ENCODE results near the gene CNOT1.
A peak's percentile ranks its signal among the peaks of the same experiment; 100 is the strongest.
"Not testable (repeated sequence)": the region's sequence is repeated elsewhere in the genome, so short reads cannot be mapped to it uniquely, and the experiment has no call there.

CNOT1 gene

GRCh38 chr16:58503166-58503862 lies 126.3 kb downstream of the CNOT1 start:
- no peak for DNase-seq (ENCODE audit: low spot score)

DNA sequence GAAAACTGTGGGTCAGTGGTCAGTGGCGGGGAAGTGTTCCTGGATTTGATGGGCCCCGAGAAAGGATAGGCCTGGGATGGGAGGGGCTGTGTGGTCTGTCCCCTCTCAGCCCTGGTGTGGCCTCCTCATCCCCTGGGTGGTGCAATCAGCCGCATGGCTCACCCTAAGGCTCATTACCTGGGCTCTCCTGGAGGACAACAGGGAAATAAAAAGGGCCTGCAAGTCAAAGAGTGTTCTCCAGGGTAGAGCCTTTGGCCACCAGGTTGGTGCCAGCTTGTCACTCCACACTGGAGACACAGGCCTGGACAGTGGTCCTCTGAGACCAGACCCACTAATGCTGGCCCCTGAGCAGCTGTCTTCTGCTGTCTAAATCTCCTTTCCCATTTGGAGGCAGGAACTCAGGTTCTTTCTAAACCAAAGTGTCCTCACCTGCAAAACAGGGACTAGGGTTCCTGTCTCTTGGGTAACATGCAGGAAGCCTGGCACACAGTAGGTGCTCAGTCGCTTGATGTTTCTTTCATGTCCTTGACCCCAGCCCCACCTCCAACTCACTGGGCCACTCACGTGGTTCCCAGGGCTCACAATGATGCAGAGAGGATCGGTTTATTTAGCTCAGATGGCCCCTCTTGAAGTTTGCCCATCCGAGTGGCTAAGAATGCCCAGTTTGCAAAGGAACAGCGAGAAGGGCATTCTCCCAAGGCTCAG lies 127.3 kb downstream of the CNOT1 start:
- DNase-seq (ENCODE audit: low spot score), result no peak

DNA sequence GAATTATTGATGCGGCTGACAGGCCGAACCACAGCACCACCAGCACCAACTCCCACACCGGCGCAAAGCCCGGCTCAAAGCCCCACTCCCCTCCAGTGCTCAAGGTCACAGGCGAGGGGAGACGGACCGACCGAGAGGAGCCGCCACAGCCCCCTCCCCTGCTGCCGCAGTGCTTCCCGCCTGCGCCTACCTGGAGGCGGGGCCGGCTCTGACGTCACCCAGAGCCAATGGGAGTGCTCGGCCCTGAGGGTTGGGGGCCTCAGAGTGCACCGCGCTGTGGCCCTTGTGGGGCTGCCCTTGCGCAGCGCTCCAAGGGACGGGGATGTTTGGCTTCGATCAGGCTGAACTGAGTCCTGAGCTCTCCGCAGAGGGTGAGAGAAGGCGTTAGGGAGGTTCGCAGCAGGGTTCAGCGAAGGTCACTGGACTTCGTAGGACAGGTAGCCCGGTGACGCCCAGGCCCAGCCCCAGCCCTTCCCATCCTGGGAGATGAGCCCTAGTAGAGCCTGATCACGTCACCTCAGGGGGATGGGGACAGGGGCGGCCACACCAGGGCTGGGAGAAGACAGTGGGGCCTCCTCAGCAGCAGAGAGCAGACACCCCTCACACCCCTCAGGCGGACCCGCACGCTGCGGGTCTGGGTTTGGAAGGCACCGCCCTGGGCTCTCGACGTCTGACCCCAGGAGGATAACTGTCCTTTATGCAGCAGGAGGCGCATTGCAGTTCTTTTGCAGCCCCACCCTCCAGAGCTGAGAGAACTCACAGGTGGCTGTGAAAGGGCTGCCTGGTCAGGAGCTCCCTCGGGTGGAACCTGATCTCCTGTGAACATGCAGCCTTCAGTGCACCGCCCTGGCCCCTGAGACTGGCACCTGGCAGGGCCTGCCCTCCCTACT lies 128.1 kb downstream of the CNOT1 start:
- DNase-seq (ENCODE audit: low spot score), result no peak

- no peak for DNase-seq (ENCODE audit: low spot score)
These were observed 129.0 kb downstream of the CNOT1 start for GRCh38 chr16:58500430-58501241.

GRCh38 chr16:58499615-58500351 lies 129.8 kb downstream of the CNOT1 start, which contains the start of gene NDRG4:
Gene NDRG4 (plus strand): TSS chr16:58500143. CDS start chr16:58500249, 106 bp downstream.
- DNase-seq (ENCODE audit: low spot score), result no peak

GRCh38 chr16:58499092-58499511 lies 130.5 kb downstream of the CNOT1 start:
- no peak for DNase-seq (ENCODE audit: low spot score)

- DNase-seq (ENCODE audit: low spot score), result no peak
These were observed 131.1 kb downstream of the CNOT1 start for GRCh38 chr16:58498341-58499091.

DNA sequence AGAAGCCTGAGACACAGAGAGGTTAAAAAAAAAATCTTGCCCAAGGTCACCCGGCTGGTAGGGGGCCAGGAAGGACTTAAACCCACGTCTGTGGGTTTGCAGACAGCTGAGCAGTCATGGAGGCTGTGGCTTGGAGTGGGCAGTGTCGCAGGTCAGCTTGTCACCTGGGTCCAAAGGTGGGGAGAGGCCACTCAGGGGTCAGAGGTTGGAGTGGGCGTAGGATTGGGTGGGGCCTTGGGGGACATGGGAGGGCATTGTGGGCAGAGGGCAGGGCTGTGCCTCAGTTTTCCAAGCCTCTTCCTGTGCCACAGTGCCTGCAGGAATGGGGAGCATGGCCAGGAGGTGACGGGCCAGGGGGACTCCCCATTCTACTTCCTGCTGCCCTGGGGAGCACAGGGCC lies 131.7 kb downstream of the CNOT1 start:
- no peak for DNase-seq (ENCODE audit: low spot score)

GRCh38 chr16:58497468-58497867 lies 132.2 kb downstream of the CNOT1 start:
- no peak for DNase-seq (ENCODE audit: low spot score)

GRCh38 chr16:58495521-58496331 lies 133.9 kb downstream of the CNOT1 start:
- DNase-seq (ENCODE audit: low spot score), result no peak

GRCh38 chr16:58494981-58495520 lies 134.6 kb downstream of the CNOT1 start:
- peak; percentile 99 for DNase-seq (ENCODE audit: low spot score)

DNA sequence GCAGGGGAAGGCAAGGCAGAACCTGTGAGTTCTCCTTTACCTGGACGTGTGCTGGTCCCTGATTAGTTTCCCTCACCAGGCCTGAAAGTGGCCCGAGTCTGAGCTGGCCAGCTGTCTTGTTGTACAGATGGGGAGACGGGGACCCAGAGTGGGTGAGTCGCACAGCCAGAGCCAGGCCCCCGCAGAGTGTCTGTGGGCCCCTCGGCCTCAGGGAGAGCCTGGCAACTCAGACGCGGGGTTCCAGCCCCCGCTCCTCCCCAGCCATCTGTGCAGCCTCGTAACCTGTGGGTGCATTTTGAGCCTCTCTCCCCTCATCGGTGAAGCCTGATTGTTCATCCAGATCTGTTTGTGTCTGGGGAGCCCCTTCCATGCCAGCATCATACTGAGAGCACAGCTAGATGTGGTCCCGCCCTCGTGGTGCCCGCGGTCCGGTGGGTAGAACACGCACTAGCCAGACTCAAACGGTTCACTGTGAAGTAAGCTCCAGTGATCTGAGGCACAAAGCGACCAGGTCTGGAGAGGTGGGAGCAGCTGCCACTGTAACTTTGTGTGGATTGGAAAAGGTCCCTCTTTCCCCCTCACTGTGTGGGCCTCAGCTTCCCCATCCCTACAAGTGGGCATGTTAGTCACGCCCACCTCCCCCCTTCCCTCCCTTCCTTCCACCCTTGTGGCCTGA lies 135.7 kb downstream of the CNOT1 start:
- DNase-seq (ENCODE audit: low spot score), result no peak

DNA sequence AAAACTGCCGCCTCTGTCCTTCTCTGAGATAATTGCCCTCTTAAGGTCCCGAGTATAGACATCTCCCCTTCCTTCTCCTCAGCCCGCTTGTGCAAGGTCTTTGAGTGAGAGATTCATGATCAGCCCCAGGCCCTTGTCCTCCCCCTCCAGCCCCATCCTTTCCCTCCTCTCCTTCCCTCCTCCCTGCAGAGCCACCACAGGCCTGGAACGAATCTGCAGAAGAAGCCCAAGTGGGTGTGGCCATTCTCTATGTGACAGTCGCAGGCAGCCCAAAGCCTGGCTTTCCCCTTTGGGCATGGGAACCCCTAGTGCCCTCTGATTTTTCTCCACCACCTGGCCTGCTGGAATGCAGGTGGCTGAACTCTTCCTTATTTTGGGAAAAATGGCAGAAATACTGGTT lies 136.9 kb downstream of the CNOT1 start:
- DNase-seq (ENCODE audit: low spot score), result no peak

DNA sequence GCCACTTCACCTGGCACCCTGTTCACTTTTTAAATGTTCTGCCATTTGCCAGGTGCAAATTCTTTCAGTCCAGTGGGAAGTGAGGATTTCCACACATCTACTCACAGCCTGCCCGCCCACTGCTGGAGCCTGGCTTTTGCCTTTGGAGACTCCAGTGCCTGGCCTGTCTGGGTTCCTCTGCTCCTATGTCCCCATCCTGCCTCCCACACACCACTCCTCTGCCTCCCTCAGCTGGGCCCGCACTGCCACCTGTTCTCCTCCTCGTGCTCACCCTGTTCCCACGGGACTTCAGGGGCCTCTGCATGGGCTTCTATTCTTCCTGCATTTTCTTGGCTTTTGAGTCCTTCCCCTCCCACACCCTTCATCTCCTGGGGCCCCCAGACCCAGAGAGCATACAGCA lies 137.6 kb downstream of the CNOT1 start:
- DNase-seq (ENCODE audit: low spot score), result no peak

- not testable (repeated sequence) for DNase-seq (ENCODE audit: low spot score)
These were observed 139.1 kb downstream of the CNOT1 start for GRCh38 chr16:58490539-58490938.

DNA sequence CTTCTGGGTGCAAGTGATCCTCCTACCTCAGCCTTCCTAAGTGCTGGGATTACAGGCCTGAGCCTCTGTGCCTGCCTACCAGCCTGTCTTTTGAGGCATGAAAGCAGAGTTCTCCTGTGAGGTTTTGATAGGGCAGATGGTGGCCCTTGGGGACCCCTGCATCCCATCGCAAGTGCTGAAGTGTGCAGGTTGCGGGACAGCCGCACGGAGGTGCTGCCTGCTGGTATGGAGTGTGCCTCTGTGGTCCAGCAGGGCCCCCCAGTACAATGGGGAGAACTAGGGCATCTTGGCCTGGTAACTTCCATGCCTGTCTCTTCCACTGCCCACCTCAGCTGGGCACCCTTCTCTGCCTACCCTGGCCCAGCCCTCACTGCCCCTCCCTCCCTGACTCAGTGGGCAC lies 139.6 kb downstream of the CNOT1 start:
- DNase-seq (ENCODE audit: low spot score), result no peak

GRCh38 chr16:58488531-58488930 lies 141.1 kb downstream of the CNOT1 start:
- no peak for DNase-seq (ENCODE audit: low spot score)

- peak; percentile 64 for DNase-seq (ENCODE audit: low spot score)
These were observed 141.9 kb downstream of the CNOT1 start for GRCh38 chr16:58487566-58488351.
